ENCODE measurements around the gene SPATA13.
"Not testable (repeated sequence)": the region's sequence is repeated elsewhere in the genome, so short reads cannot be mapped to it uniquely, and the experiment has no call there.

SPATA13 gene

DNA sequence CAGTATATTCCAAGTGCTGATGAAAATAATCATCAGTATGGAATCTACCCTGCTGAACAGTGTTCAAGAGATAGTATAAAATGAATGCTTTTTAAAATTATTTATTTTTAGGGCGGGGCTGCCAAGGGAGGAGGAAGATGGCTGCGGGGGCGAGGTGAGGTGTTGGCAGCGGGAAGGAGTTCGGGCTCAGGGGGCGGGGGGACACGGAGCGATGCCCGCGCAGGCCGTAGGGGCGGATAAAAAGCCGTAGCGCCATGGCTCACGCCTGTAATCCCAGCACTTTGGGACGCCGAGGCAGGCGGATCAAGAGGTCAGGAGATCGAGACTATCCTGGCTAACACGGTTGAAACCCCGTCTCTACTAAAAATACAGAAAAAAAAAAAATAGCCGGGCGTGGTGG lies 167.1 kb downstream of the SPATA13 start:
- DNase-seq = not testable (repeated sequence)

DNA sequence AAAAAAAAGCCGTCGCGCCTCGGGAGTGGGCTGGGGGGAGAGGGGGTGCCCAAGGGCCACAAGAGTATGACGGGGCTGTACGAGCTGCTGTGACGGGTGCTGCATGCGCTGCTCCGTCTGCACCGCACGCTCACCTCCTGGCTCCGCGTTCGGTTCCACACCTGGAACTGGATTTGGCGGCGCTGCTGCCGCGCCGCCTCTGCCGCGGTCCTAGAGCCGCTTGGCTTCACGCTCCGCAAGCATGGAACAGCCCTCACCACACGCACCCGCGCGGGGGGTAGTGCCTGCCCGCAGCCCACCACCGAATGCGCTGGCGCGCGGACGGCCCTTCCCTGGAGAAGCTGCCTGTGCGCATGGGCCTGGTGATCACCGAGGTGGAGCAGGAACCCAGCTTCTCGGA lies 167.6 kb downstream of the SPATA13 start:
- no peak for DNase-seq

DNA sequence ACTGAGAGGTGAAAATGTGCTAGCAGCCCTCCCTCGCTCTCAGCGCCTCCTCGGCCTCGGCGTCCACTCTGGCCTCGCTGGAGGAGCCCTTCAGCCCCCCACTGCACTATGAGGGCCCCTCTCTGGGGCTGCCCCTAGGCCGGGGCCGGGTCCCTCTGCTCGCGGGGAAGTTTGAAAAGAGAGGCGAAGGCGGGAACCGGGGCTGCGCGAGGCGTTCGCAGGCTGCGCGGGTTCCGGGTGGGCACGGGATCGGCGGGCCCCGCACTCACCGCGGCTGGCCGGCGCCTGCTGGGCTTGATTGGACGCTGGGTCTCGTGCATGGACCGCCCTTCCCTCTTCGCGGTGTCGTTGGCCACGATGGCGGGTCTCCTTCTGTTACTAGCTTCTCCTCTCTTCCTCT lies 178.2 kb downstream of the SPATA13 start:
- no peak for DNase-seq

DNA sequence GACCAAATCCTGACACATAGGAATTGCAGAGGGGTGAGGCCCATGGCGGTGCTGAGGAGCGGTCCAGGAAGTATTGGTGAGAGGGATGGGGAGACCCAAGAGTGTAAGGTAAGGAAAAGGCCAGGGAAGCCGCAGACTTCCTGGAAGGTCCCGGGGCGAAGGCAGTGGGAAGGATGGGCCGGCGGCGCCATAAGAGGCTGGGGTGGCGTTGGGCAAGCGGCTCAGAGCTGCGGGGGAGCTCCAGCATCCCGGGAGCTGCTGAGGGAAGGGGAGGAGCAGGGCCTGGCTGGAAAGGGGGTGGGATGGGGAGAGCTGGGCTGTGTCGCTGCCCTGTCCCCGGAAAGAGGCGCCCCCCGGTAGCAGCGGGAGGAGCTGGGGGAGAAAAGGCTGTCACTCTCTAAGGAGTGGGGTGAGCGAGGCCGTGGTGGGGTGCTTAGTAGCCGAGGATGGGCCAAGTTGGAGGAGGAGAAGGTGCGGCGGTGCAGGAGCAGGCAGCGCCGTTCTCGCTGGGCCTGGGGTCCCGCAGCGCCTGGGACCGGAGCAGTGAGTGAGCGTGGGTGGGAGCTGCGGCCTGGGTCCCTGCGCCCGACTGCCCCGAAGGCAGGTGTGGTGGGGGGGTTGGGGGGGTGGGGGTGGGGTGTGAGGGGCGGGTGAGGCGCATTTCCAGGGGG lies 179.6 kb downstream of the SPATA13 start:
- DNase-seq = no peak

DNA sequence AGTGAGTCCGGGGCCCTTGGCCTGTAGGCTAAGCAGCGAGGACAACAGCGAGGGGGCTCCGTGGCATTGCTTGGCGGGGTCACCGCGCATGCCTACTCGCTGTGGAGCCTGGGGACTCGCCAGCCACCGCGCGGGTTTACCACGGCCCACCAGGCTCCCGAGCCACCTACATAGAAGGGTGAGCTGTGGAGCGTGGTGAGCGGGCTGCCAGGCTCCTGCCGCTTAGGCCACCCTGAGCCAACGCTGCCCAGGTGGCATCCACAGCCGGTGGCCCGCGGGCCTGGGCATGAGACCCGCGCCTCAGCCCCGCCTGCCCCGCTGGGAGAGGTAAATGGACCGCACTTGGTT lies 180.1 kb downstream of the SPATA13 start:
- DNase-seq = no peak

DNA sequence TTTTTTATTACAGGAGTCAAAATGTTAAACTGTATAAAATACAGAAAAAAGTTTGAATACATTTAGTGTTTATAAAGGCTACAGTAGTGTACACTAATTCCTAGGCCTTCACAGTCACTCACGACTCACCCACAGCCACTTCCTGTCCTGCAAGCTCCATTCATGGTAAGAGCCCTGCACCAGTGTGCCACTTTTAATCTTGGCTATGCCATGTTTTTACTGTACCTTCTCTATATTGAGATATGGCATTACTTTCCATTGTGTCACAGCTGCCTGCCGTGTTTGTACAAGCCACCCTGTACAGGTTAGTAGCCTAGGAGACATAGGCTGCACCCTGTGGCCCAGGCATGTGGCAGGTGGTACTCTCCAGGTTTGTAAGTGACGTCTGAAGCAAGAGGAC lies 180.9 kb downstream of the SPATA13 start:
- DNase-seq = no peak

DNA sequence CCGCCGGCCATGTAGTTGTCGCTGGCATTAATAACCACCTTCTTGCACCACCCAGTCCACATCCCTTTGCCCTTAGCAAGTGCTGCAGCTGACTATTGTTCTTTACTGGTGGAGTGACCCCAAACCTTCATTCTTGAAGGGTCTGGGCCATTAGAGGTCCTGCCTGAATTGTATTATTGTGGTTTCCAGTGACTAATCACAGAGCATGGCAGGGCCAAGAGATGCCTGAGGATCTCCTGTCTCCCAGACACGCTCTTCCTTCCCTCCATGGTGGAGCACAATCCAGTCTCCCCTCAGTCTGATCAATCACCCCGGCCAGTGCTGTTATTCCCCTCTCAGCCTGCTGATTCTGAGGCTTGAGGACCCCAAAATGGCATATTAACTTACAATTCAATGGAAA lies 187.9 kb downstream of the SPATA13 start:
- no peak for DNase-seq

DNA sequence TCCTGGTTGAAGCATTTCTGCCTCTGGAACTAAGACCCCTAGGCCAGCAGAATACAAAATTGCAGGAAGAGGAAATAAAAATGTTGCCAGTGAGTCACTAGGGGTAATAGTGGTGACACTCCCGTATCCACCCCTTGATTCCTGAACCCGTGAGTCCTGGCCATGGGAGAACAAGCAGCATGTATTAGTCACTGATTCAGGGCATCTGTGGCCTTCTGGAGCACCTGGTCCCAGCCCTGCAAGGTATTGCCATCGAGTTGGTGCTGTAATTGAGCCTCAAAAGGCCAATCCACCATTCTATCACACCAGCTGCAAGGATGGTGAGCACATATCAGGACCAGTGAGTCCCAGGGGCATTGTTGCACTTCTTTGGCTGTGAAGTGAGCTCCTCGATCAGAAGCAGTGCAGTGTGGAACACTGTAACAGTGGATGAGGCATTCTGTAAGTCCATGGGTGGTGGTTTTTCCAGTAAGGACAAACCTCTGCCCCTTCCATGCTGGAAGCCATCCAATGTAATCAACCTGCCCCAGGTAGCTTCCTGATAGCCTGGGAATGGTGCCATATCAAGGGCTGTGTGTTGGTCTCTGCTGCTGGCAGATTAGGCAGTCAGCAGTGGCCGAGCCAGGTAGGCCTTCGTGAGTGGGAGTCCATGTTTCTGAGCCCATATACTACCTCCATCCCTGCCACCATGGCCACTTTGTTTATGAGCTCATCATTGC lies 188.4 kb downstream of the SPATA13 start:
- no peak for DNase-seq

DNA sequence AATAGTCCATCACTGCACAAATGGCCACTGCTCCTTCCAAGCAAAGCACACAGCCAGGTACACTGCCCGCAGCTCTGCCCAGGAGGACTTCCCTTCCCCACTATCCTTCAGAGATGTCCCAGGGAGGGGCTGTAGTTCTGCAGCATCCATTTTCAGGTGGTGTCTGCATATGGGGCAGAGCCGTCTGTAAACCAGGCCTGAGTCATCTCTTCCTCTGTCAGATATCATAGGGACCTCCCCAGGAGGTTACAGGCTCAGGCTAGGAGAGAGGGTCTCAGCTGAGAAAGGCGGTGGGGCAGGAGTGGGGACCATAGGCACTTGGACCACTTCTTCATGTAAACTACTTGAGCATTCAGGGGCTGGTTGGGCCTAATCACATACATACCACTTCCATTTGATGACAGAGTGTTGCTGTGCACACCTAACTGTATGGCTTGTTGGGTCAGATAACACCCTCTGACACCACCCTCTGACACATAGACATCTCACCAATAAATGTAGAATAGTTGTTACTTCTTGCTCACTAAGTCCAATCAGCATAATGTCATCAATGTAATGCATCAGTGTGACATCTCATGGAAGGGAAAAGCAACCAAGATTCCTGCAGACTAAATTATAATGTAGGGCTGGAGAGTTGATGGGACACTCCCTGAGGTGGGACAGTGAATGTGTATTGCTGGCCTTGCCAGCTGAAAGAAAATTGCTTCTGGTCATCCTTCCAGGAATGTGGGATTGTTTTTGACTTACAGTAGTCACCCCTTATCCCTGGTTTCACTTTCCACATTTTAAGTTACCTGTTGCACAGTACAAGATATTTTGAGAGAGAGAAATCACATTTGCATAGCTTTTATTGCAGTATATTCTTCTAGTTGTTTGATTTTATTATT lies 189.5 kb downstream of the SPATA13 start:
- not testable (repeated sequence) for DNase-seq

DNA sequence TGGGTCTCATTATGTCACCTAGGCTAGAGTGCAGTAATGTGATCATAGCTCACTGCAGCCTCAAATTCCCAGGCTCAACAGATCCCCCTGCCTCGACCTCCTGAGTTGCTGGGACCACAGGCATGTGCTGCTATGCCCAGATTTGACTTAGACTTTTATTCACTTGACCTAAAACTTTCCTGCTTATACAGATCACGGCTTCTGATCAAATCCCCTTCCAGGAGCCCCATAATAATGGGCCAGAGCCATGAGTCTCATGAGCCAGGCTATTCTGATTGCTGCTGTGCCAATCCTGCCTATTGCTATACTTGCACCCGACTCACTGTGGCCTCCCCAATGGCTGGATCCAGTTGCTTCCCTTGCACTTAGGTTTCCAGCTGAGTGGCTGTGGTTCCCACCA lies 190.9 kb downstream of the SPATA13 start:
- no peak for DNase-seq

DNA sequence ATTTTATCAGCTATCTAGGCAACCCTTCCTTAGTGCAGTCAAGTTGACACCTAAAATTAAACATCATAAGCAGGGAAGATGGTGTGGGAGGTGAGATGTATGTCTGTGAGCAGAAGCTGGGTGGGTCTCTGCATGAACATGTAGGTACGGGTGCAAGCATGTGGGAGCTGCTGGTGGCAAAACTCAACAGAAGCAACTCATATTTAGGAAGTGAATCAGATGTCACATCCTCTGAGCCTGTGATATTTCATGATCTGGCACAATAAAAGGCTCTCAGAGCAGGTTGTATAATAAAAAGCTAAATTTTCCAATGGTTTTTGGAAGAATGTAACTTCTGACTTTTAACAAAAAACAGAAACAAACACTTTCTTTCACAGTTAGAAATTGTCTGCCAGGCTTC lies 193.2 kb downstream of the SPATA13 start:
- no peak for DNase-seq

DNA sequence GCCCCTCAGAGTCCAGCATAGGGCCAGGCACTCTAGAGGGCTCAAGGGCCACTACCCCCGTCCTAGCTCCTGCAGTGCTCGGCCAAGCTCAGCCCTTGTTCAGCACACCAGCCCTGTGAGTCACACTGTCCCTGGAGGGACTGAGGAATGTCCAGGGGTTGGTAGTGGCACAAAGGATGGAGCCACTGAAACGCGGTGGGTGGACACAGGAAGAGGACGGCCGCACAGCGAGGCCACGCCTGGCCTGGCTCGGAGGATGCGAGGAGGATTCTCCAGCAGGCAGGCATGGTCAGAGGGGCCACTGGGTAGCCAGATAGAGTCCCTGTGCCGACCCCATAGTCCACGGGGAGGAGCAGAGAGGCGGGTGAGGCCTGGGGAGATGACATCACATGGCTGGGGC lies 194.6 kb downstream of the SPATA13 start:
- no peak for DNase-seq

DNA sequence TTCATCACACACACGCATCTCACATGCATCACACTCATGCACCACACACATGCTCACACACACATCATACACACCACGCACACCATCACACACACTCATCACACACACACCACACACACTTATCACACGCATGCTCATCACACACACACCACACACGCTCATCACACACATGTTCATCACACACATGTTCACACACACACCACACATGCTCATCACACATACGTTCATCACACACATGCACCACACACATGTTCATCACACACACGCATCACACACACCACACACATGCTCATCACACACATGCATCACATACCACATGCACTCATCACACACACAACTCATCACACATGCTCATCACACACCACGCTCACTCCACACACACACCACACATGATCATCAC lies 195.8 kb downstream of the SPATA13 start:
- no peak for DNase-seq

Data from activated CD4-positive, alpha-beta T cell treated with anti-CD3 and anti-CD28 coated beads for 1 hour (primary cell).